ENCODE results near the gene ACOX1.
"Not testable (repeated sequence)": the region's sequence is repeated elsewhere in the genome, so short reads cannot be mapped to it uniquely, and the experiment has no call there.

ACOX1 gene

GRCh38 chr17:75979705-75980187, 780 bp upstream of the ACOX1 start:
- no peak for DNase-seq

- DNase-seq: no peak
Measured at GRCh38 chr17:75976175-75976848, 2.7 kb downstream of the ACOX1 start.

DNA sequence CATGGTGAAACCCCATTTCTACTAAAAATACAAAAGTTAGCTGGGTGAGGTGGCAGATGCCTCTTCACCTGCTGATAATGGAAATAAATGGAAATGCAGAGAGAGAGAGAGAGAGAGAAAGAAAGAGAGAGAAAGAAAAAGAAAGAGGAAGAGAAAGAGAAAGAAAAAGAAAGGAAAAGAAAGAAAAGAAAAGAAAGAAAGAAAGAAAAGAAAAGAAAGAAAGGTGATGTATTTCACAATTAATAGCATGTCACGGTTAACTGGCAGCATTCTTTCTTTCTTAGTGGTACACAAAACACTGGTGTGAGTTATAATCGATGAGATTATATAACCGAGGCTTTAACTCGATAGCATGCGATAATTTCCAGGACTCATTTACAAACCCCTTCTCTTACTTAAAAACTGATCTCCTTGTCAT, 3.2 kb downstream of the ACOX1 start:
- no peak for DNase-seq

DNA sequence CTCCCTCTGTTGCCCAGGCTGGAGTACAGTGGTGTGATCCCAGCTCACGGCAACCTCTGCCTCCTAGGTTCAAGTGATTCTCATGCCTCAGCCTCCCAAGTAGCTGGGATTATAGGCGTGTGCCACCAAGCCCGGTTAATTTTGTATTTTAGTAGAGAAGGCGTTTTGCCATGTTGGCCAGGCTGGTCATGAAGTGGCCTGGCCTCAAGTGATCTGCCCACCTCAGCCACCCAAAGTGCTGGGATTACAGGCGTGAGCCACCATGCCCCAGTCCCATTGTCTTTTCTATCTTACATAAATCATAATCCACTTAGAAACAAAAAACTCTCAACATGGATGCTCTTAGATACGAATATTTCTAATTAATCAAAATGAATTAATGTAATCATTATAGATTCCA, 3.8 kb downstream of the ACOX1 start:
- not testable (repeated sequence) for DNase-seq

DNA sequence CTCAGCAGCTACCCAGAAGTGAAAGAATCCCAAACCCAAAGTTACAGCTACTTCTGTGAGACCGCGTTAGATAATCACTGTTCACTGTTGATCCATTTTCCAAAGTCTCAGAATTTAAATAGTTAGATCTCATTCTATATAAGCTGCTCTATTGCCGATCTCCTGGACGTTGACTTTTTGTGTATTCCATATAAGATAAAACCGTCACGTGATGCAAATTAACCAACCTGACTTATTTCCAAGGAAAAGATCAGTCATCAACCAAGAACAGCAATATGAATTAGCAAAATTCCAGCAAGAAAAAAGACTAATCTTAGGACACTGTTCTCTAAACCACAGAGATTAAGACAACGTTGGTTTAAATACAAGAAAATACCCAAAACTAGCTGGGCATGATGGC, 8.3 kb downstream of the ACOX1 start:
- DNase-seq: no peak

DNA sequence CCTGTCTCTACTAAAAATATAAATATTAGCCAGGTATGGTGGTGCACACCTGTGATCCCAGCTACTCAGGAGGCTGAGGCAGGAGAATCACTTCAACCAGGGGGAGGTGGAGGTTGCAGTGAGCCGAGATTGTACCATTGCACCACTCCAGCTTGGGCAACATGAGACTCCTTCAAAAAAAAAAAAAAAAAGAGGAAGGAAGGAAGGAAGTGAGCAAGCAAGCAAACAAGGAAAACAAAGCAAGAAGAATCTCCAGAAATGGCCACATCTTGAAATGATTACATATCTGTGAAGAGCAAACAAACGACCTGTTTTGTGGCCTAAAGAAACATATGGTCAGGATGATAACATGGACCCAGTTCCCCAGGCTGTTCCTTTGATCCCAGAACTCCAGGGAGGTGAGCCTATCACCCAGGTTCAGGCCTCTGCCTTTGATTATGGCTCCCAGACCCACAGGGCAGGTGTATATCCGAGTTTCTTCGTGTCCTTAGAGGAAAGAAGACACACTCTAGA, 8.9 kb downstream of the ACOX1 start:
- DNase-seq: no peak

DNA sequence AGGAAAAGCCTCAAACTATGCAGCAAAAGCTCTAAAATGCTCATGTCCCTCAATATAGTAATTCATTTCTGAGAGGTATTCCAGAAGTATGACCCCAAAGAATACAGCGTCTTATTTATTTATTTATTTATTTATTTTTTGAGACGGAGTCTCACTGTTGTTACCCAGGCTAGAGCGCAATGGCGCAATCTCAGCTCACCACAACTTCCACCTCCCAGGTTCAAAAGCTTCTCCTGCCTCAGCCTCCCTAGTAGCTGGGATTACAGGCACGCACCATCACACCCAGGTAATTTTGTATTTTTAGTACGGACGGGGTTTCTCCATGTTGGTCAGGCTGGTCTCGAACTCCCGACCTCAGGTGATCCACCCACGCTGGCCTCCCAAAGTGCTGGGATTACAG, 9.9 kb downstream of the ACOX1 start:
- not testable (repeated sequence) for DNase-seq

- no peak for DNase-seq
Measured at GRCh38 chr17:75965468-75965867, 13.5 kb downstream of the ACOX1 start.

DNA sequence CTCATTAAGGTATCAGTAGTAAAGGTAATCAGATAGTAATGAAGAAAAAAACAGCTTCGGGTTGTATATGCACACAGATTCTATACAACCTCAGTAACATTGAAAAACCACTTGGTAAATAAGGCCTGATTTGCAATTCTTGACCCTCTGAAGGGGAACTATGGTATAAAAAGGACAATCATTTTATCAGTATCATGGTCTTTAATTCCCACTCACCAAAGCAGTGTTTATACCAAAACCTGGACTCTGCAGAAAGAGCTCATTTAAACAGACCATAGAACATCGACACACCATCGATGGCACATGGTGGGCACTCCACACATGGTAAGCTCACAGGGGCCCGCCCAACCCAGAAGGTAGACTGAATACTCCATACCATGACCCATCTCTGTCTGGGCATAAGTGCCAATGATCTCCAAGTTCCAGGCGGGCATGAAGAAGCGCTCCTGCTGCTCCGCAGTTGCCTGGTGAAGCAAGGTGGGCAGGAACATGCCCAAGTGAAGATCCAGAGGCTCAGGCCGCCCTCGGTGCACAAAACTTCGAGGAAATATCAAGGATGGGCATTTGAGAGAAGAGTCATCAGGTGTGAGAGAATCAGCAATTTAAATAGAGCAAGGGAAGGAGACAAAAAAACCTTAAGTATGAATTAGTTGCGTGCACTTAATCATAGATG, 19.0 kb downstream of the ACOX1 start:
- DNase-seq: no peak

GRCh38 chr17:75959051-75959838, 19.7 kb downstream of the ACOX1 start:
- DNase-seq: no peak

GRCh38 chr17:75950855-75951554, 28.0 kb downstream of the ACOX1 start:
- no peak for DNase-seq

- DNase-seq: no peak
Measured at GRCh38 chr17:75950421-75950820, 28.5 kb downstream of the ACOX1 start.

- DNase-seq: no peak
Measured at GRCh38 chr17:75945211-75945610, 33.8 kb downstream of the ACOX1 start.

DNA sequence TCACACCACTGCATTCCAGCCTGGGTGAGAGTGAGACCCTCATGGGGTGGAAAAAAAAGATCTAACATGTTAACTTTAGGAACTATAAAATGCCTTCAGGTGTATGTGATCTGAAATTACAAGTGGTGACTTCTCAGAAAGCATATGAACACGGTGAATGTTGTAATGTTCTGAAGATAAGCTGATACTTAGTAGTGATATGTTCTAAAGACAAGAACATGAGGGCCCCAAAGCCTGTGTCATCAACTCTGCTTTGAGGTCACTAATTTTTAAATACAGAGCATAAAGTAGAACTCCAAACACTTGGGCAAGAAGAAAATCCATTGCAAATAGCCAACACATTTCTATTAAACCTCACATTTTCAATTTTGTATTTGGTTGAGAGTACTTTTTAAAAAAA, 35.5 kb downstream of the ACOX1 start:
- no peak for DNase-seq

GRCh38 chr17:75942473-75942872, 36.5 kb downstream of the ACOX1 start:
- DNase-seq: no peak

DNA sequence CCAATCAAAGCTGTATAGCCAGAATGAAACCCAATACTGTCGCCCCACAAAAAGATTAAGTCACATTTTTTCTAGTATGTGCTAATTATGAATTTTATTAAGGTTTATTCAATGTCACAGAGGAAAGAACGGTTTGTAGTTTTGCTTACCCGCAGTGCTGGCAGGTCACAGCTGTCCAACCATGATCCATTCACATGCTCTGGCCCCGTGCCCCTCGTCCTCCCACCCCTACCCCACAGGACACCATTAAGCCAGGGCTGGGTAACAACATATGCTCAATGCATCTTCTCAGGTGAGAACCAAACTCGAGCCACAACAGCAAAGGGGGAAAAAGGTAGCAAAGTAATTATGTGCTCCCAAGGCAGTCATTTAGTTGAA, 37.5 kb downstream of the ACOX1 start:
- no peak for DNase-seq

DNA sequence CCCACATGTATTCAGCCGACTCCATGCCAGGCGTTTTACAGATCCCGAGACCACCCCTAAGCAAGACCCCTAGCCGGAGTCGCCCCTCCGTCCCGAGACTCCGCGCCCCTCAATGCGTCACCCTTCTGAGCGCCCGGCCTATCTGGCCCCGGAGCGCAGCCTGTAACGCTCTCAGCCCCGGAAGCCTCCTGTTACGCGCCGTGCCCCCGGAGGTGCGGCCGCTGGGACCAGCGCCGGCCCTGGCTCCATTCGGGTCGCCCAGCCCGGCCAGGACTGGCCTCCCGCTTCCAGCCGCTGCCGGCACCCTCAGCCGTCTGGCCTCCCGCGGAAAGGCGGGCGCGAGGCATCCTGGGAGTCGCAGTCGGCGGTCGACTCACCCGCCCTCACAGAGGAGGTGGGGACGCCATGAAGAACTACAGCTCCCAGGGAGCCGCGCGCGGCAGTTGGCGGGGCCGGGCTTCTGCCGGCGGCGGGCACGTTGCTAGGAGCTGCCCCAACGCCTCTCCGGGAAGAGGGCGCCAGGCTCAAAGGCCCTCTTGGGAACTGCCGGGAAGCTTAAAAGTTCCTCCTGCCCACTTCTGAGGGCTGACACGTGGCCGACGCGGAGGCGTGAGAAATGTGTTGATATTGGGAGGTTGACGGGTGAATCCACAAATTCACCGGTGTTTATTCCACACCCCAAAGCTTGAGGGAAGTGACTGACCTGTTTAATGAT, 38.1 kb downstream of the ACOX1 start, which contains the start of gene FBF1:
TSS of gene FBF1 (minus strand) at position 316 of the 715 bp plus-strand sequence. CDS start 2,893 bp downstream, outside the sequence.
- peak; percentile 83 for DNase-seq

GRCh38 chr17:75937652-75938051, 41.3 kb downstream of the ACOX1 start:
- no peak for DNase-seq

DNA sequence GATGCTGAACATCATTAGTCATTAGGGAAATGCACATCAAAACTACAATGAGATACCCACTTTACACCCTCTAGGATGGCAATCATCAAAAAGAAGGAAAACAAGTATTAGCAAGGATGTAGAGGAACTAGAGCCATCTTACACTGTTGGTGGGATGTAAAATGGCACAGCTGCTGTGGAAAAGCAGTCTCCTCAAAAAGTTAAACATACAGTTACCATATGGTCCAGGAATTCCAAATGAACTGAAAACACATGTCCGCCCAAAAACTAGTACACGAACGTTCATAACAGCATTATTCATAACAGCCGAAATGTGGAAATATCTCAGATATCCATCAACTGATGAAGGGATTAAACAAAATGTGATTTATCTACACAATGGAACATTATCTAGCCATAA, 45.2 kb downstream of the ACOX1 start:
- DNase-seq: no peak

- DNase-seq: no peak
Measured at GRCh38 chr17:75932852-75933251, 46.1 kb downstream of the ACOX1 start.

- DNase-seq: no peak
Measured at GRCh38 chr17:75931062-75931461, 47.9 kb downstream of the ACOX1 start.
